K562 (cell line): ENCODE measurements around the gene TYRO3. TPM values are rescaled to one million over a fixed set of nuclear protein-coding genes. Genes with fewer than 3 reads are reported as not detected.

Experiments used
- CAMTA2 ChIP-seq: fragments of 250-450 bp; sonication (Bioruptor Pico); conservative IDR thresholded peaks from 2 replicates; pipeline ENCODE4 v1.5.1; 2022
- DLX4 ChIP-seq: fragments of 250-450 bp; sonication (Bioruptor Pico); IDR thresholded peaks from 2 replicates; pipeline ENCODE4 v1.6.1; 2021; ENCODE audit warnings: mild to moderate bottlenecking
- EP300 ChIP-seq: IDR thresholded peaks from 2 replicates; pipeline ENCODE4 v1.6.1; 2012; ENCODE audit warnings: low read length, improper control_type of control experiment
- GABPA ChIP-seq: fragments of 200-800 bp; sonication (Bioruptor generic); conservative IDR thresholded peaks from 2 replicates; pipeline ENCODE4 v1.6.1; 2016; ENCODE audit warnings: low read depth, missing genetic modification characterization, missing compliant biosample characterization
- HNRNPH1 ChIP-seq: fragments of 200-400 bp; formaldehyde crosslinking; optimal IDR thresholded peaks from 2 replicates; pipeline ENCODE3; 2017; ENCODE audit warnings: low read depth, mild to moderate bottlenecking, low read length, moderate library complexity
- MCM3 ChIP-seq: fragments of 450-650 bp; IDR thresholded peaks from 2 replicates; pipeline ENCODE4 v1.6.1; 2016
- POLR2AphosphoS5 ChIP-seq: IDR thresholded peaks from 2 replicates; pipeline ENCODE4 v1.6.1; 2011; ENCODE audit warnings: mild to moderate bottlenecking, low read depth, low read length, moderate library complexity; ENCODE audit not compliant: control insufficient read depth, insufficient read depth
- RBFOX2 ChIP-seq: fragments of 200-400 bp; formaldehyde crosslinking; IDR thresholded peaks from 2 replicates; pipeline ENCODE4 v1.6.1; 2017; ENCODE audit warnings: low read depth, mild to moderate bottlenecking, low read length, moderate library complexity
- RBM17 ChIP-seq: fragments of 200-400 bp; formaldehyde crosslinking; IDR thresholded peaks from 2 replicates; pipeline ENCODE4 v1.6.1; 2017; ENCODE audit warnings: low read depth, mild to moderate bottlenecking, low read length, borderline replicate concordance
- REST ChIP-seq, 2 experiments: fragments of 450-650 bp; formaldehyde crosslinking in 1 of 2; IDR thresholded peaks; 2 replicates each; pipeline versions ENCODE4 v1.4.0 to v1.6.1; 2014 to 2020; ENCODE audit warnings: mild to moderate bottlenecking in 2 of 2, borderline replicate concordance in 1 of 2, low read depth in 1 of 2
- TCF7 ChIP-seq: sonication (generic); IDR thresholded peaks from 2 replicates; pipeline ENCODE4 v1.6.1; 2016; ENCODE audit warnings: antibody characterized with exemption, borderline replicate concordance
- U2AF2 ChIP-seq: fragments of 200-400 bp; formaldehyde crosslinking; optimal IDR thresholded peaks from 2 replicates; pipeline ENCODE3; 2017; ENCODE audit warnings: low read depth, mild to moderate bottlenecking, low read length
- XRCC4 ChIP-seq: IDR thresholded peaks from one replicate; pipeline ENCODE4 v1.6.1; 2011; ENCODE audit not compliant: insufficient read depth, insufficient read length; ENCODE audit errors: extremely low read depth
- ZEB2 ChIP-seq: fragments of 450-650 bp; IDR thresholded peaks from 2 replicates; pipeline ENCODE4 v1.6.1; 2016
- ZNF347 ChIP-seq: fragments of 450-650 bp; formaldehyde crosslinking; IDR thresholded peaks from 2 replicates; pipeline ENCODE4 v1.4.0; 2020; ENCODE audit warnings: low read depth, mild to moderate bottlenecking, moderate library complexity
- ZNF354B ChIP-seq: fragments of 250-450 bp; sonication (Bioruptor Pico); IDR thresholded peaks from 2 replicates; pipeline ENCODE4 v1.4.0; 2020
- ZNF830 ChIP-seq: fragments of 250-450 bp; sonication (Bioruptor Pico); IDR thresholded peaks from 2 replicates; pipeline ENCODE4 v1.5.0; 2021; ENCODE audit warnings: mild to moderate bottlenecking
- ZSCAN32 ChIP-seq: fragments of 450-650 bp; formaldehyde crosslinking; IDR thresholded peaks from 2 replicates; pipeline ENCODE4 v1.4.0; 2020; ENCODE audit warnings: mild to moderate bottlenecking, moderate library complexity
- polyA plus RNA-seq, 8 experiments: library from polyadenylated mRNA; depleted of rRNA in 4 of 8; stranded (reverse) in 5 of 8; unstranded in 3 of 8; fragments of >200 nt; fragmentation: Nextera tagmentation in 2 of 8; fragmentation: Illumina TruSeq in 1 of 8; extraction: Ambion mirVana in 2 of 8; extraction: Trizol in 1 of 8; gene quantifications; 2 replicates each; pipeline versions ENCODE4 v1.2.1 to v1.2.3, GENCODE V29; 2011 to 2014; ENCODE audit warnings: inconsistent platforms in 1 of 8, missing spikeins in 1 of 8
- total RNA-seq, 7 experiments: library from RNA; depleted of rRNA in 6 of 7; stranded (reverse); fragments of >200 nt in 6 of 7; fragmentation: Illumina TruSeq in 2 of 7; extraction: Trizol in 2 of 7; gene quantifications; 2 replicates each; pipeline versions ENCODE4 v1.2.1 to v1.2.3, GENCODE V29; 2011 to 2021; ENCODE audit warnings: low replicate concordance in 1 of 7
- TF ChIP-seq, protein P1 (sequence below): fragments of 250-450 bp; sonication (Bioruptor Pico); IDR thresholded peaks from 2 replicates; pipeline ENCODE4 v1.8.0; 2021; ENCODE audit warnings: moderate library complexity, mild to moderate bottlenecking, inconsistent platforms

Gene TYRO3
- total and polyA plus RNA-seq, 9 of the 15 experiments (the other 6 are each of a cell fraction or from before 2014, with no cell fraction given): 2.6 to 39.6 (median 18.6) TPM

- TF ChIP-seq REST (IDR thresholded peaks at IDR 0.05; ENCODE audit: borderline replicate concordance) (peak; percentile 70; the same call in 1 of the 2 replicates), REST (CRISPR knock-in tag; IDR thresholded peaks at IDR 0.05; ENCODE audit: low read depth) (no peak), MCM3 (no peak), ZNF830 (CRISPR knock-in tag) (no peak), EP300 (0 out of 2 replicates have a peak, but pooled peaks have one; percentile 6), RBFOX2 (no peak), POLR2AphosphoS5 (no peak), ZNF354B (CRISPR knock-in tag) (no peak), HNRNPH1 (no peak), DLX4 (CRISPR knock-in tag) (no peak), CAMTA2 (no peak), U2AF2 (no peak), RBM17 (no peak), ZNF347 (no peak), ZEB2 (no peak), GABPA (tag) (no peak), TCF7 (no peak), XRCC4 (no peak), ZSCAN32 (CRISPR knock-in tag) (no peak)
- TF ChIP-seq, protein P1, sequence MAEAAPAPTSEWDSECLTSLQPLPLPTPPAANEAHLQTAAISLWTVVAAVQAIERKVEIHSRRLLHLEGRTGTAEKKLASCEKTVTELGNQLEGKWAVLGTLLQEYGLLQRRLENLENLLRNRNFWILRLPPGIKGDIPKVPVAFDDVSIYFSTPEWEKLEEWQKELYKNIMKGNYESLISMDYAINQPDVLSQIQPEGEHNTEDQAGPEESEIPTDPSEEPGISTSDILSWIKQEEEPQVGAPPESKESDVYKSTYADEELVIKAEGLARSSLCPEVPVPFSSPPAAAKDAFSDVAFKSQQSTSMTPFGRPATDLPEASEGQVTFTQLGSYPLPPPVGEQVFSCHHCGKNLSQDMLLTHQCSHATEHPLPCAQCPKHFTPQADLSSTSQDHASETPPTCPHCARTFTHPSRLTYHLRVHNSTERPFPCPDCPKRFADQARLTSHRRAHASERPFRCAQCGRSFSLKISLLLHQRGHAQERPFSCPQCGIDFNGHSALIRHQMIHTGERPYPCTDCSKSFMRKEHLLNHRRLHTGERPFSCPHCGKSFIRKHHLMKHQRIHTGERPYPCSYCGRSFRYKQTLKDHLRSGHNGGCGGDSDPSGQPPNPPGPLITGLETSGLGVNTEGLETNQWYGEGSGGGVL: no peak
Observed at GRCh38 chr15:41557673-41558399, 1.2 kb upstream of the TYRO3 start (continued).
